GM12875 (cell line): ENCODE data around the gene MAML3.

Experiments used
- H3K4me3 ChIP-seq: one replicate; pipeline ENCODE4 v1.5.1; 2011; ENCODE audit warnings: low read depth, low read length, control low read depth
- CTCF ChIP-seq: IDR thresholded peaks from 2 replicates; pipeline ENCODE4 v1.5.1; 2011; ENCODE audit warnings: low read depth, mild to moderate bottlenecking, control low read depth, inconsistent platforms, low read length, moderate library complexity, borderline replicate concordance; ENCODE audit not compliant: insufficient read depth

MAML3 gene

GRCh38 chr4:140004922-140005627 lies 148.9 kb downstream of the MAML3 start:
- no peak overlapping the region for H3K4me3 ChIP-seq
- no peak for TF ChIP-seq CTCF

GRCh38 chr4:140004549-140004895 lies 149.5 kb downstream of the MAML3 start:
- H3K4me3 ChIP-seq = no peak overlapping the region
- no peak for TF ChIP-seq CTCF

- no peak for TF ChIP-seq CTCF
- H3K4me3 ChIP-seq = no peak overlapping the region
These were observed 150.0 kb downstream of the MAML3 start for GRCh38 chr4:140003876-140004548.

- H3K4me3 ChIP-seq = no peak overlapping the region
- no peak for TF ChIP-seq CTCF
These were observed 153.8 kb downstream of the MAML3 start for GRCh38 chr4:140000232-140000631.

GRCh38 chr4:139988863-139989765 lies 164.9 kb downstream of the MAML3 start:
- no peak for TF ChIP-seq CTCF
- H3K4me3 ChIP-seq = no peak overlapping the region

- H3K4me3 ChIP-seq = no peak overlapping the region
- no peak for TF ChIP-seq CTCF
These were observed 166.5 kb downstream of the MAML3 start for GRCh38 chr4:139987502-139987850.
